GM19463 (cell line): Measurements from ENCODE around the gene VIPR1.
"Not testable (repeated sequence)": the region's sequence is repeated elsewhere in the genome, so short reads cannot be mapped to it uniquely, and the experiment has no call there.

Experiments
- ATAC-seq: cut with Tn5 transposase; IDR thresholded peaks from one replicate; pipeline ENCODE4 v1.9.1; 2021; ENCODE audit warnings: mild to moderate bottlenecking, moderate library complexity; ENCODE audit not compliant: unreplicated experiment

The VIPR1 gene

GRCh38 chr3:42569593-42570142 is 67.2 kb downstream of the VIPR1 start:
- no peak for ATAC-seq

DNA sequence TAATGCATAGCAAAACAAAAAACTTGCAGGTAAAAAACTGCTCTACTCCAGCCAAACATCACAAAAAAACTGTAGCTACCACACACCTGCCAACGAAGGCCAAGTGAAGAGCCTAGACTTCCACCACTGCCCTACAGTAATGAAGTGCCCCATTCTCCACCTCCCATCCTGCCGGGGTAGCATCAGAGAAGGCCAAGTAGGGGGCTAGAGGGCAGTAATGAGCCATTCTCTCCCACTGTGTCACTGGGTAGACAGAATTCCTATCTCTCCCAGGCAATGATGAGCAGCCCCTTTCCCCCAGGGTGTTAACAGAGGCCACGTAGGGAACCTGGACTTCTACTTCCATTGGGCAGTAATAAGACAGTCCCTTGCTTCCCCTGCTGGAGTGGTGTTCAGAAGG is 69.8 kb downstream of the VIPR1 start:
- ATAC-seq = peak; percentile 45

DNA sequence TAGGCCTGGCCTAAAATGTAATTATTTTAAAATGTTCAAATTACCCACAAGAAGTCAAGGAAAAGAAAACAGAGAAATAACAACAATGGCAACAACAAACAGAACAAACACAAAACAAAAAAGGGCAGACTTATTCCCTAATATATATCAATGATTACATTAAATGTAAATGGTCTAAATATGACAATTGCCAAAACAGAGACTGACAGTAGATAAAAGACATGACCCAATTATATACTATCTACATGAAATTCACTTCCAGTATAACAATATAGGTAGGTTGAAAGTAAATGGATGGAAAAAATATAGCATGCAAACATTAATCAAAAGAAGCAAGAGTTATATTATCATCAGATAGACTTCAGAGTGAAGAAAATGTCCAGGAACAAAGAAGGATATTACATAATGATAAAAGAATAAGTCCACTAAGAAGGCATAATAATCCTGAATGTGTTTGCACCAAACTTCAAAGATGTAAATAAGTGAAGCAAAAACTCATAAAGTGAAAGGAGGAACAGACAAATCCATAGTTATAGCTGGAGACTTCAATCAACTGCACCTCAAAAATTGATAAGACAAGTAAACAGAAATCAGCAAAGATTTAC is 72.8 kb downstream of the VIPR1 start:
- no peak for ATAC-seq

DNA sequence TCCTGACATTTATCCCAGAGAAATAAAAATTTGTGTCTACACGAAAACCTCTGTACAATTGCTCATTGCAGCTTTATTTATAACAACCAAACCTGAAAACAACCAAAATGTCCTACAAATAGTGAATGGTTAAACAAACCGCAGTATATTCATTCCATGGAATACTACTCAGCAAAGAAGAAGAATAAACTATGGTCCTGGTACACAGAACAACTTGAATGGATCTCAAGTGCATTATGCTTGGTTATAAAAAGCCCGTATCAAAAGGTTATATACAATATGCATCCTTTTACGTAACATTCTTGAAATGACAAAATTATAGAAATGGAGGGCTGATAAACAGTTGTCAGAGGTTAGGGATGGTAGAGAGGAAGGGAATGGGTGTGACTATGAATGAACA is 75.6 kb downstream of the VIPR1 start:
- ATAC-seq = no peak

DNA sequence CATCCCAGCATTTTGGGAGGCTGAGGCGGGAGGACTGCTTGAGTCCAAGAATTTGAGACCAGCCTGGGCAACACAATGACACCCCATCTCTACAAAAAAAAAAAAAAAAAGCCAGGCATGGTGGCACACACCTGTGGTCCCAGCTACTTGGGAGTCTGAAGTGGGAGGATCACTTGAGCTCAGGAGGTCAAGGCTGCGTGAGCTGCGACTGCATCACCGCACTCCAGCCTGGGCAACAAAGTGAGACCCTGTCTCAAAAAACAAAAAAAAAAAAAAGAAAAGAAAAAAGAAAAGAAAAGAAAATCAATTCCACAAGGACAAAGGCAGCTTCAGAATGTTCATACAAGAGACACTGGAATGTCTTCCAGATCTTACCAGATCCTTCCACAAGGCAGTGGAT is 76.9 kb downstream of the VIPR1 start:
- ATAC-seq = not testable (repeated sequence)

- no peak for ATAC-seq
These were observed 78.9 kb downstream of the VIPR1 start for GRCh38 chr3:42581400-42581708.

- ATAC-seq = peak; percentile 90
These were observed 79.4 kb downstream of the VIPR1 start, which contains the start of gene SEC22C for GRCh38 chr3:42581709-42582473. Gene SEC22C, minus strand, starts transcription at chr3:42581967. Its CDS starts 12,921 bp downstream, at chr3:42569046.

GRCh38 chr3:42582474-42583070 is 80.1 kb downstream of the VIPR1 start:
- ATAC-seq = no peak
